AG04449 (cell line): ENCODE results near the gene DMBX1.

Source experiments
- CTCF ChIA-PET: fragments of 350-600 bp; formaldehyde crosslinking; extraction: SDS; loops from one replicate; lab custom pipeline; 2021; ENCODE audit warnings: antibody characterized with exemption; lab: Yijun Ruan, JAX
- POLR2A ChIA-PET: fragments of 400-600, 350-600 bp; formaldehyde crosslinking; extraction: SDS; loops from one replicate; lab custom pipeline; 2020; ENCODE audit warnings: antibody characterized with exemption, inconsistent platforms; lab: Yijun Ruan, JAX
- DNase-seq: peaks from one replicate; pipeline ENCODE4 v3.0.0-alpha.2; 2010; ENCODE audit warnings: low read depth, low spot score
- H3K4me3 ChIP-seq: 2 replicates; pipeline ENCODE4 v1.5.1; 2011; ENCODE audit warnings: low read depth, mild to moderate bottlenecking, control low read depth, low read length
- CTCF ChIP-seq: IDR thresholded peaks from one replicate; pipeline ENCODE4 v1.5.1; 2011; ENCODE audit warnings: mild to moderate bottlenecking, moderate library complexity, low read length, control low read depth, inconsistent platforms; ENCODE audit not compliant: insufficient read depth; ENCODE audit errors: missing control alignments

Gene DMBX1

GRCh38 chr1:46529031-46529630 lies 39.5 kb downstream of the DMBX1 start:
- CTCF ChIA-PET, result interaction anchor here (0.7 to 11.5 kb wide), 26 partner anchors 8 to 197 kb away, joined by 3 to 429 read pairs (median 12); partner anchors contain the start of gene DMBX1
- no peak for DNase-seq
- POLR2A ChIA-PET, result no interaction called here
- no peak overlapping the region for H3K4me3 ChIP-seq
- TF ChIP-seq CTCF, result no peak

- no peak overlapping the region for H3K4me3 ChIP-seq
- POLR2A ChIA-PET, result no interaction called here
- TF ChIP-seq CTCF, result no peak
- DNase-seq, result no peak
- CTCF ChIA-PET, result interaction anchor here (1.1 to 11.5 kb wide), 17 partner anchors 9 to 196 kb away, joined by 3 to 429 read pairs (median 41); partner anchors contain the start of gene DMBX1
These were observed 40.7 kb downstream of the DMBX1 start for GRCh38 chr1:46530311-46530710.

GRCh38 chr1:46530791-46531409 lies 41.3 kb downstream of the DMBX1 start:
- H3K4me3 ChIP-seq, result no peak overlapping the region
- CTCF ChIA-PET, result interaction anchor here (1.1 to 11.5 kb wide), 13 partner anchors 9 to 195 kb away, joined by 3 to 429 read pairs (median 55); partner anchors contain the start of gene DMBX1
- peak; percentile 19 for TF ChIP-seq CTCF
- DNase-seq, result no peak
- POLR2A ChIA-PET, result no interaction called here

- TF ChIP-seq CTCF, result no peak
- POLR2A ChIA-PET, result no interaction called here
- CTCF ChIA-PET, result interaction anchor here (1.0 to 11.5 kb wide), 11 partner anchors 8 to 203 kb away, joined by 3 to 429 read pairs (median 22); partner anchors contain the start of gene KNCN
These were observed 42.5 kb downstream of the DMBX1 start for GRCh38 chr1:46532095-46532494.

GRCh38 chr1:46532498-46533178 lies 43.0 kb downstream of the DMBX1 start:
- no peak for DNase-seq
- CTCF ChIA-PET, result interaction anchor here (0.7 to 11.5 kb wide), 26 partner anchors 8 to 203 kb away, joined by 3 to 429 read pairs (median 4); partner anchors contain the start of gene KNCN
- H3K4me3 ChIP-seq, result peak overlapping the region; percentile 44
- POLR2A ChIA-PET, result interaction anchor here (1.4 kb wide), 1 partner anchor 10 kb away, joined by 3 read pairs; no protein-coding TSS in a partner anchor
- TF ChIP-seq CTCF, result peak; percentile 80

More at GRCh38 chr1:46532095-46532494, 42.5 kb downstream of the DMBX1 start:
- no peak for DNase-seq
- H3K4me3 ChIP-seq, result no peak overlapping the region
